Body of pancreas (tissue), 4 donors: ENCODE results near the gene CCDC50. TPM values are rescaled to one million over a fixed set of nuclear protein-coding genes. Genes with fewer than 3 reads are reported as not detected.

Experiments
- ATAC-seq: fragments of 150-250 bp; one replicate; pipeline ENCODE4 v1.9.1; 2016
- DNase-seq, 4 donors: peaks; one replicate each; pipeline ENCODE4 v3.0.0-alpha.2; 2019
- H3K27ac ChIP-seq, 4 donors: fragments of 200-600 bp; sonication (generic); 1 replicate in 3 of 4; 2 replicates in 1 of 4; pipeline versions ENCODE4 v1.5.1 to v1.6.1; 2016 to 2019; ENCODE audit warnings: mild to moderate bottlenecking in 1 of 4, mixed read lengths in 1 of 4, moderate library complexity in 1 of 4
- H3K27me3 ChIP-seq, 2 donors: fragments of 200-600 bp; sonication (generic); one replicate each; pipeline ENCODE4 v1.6.0; 2016; ENCODE audit warnings: mild to moderate bottlenecking in 1 of 2
- H3K36me3 ChIP-seq, 2 donors: fragments of 200-600 bp; sonication (generic); replicated peaks in 1 of 2; 2 replicates each; pipeline ENCODE4 v1.5.1; 2016; ENCODE audit warnings: low read depth in 2 of 2; ENCODE audit not compliant: insufficient read depth in 1 of 2
- H3K4me1 ChIP-seq: fragments of 200-600 bp; sonication (generic); one replicate; pipeline ENCODE4 v1.6.0; 2016
- H3K4me3 ChIP-seq, 2 donors: fragments of 200-600 bp; sonication (generic); 1 replicate in 1 of 2; 2 replicates in 1 of 2; pipeline ENCODE4 v1.5.1; 2016 to 2019
- H3K9me3 ChIP-seq, 3 donors: fragments of 200-600 bp; sonication (generic); 1 replicate in 2 of 3; 2 replicates in 1 of 3; pipeline ENCODE4 v1.5.1; 2016
- CTCF ChIP-seq, 7 experiments: fragments of 450-650 bp in 4 of 7; fragments of 200-600 bp in 3 of 7; sonication (generic) in 3 of 7; IDR thresholded peaks; one replicate each; pipeline ENCODE4 v1.5.1; 2016 to 2019; ENCODE audit warnings: antibody characterized with exemption in 7 of 7
- POLR2A ChIP-seq, 3 donors: fragments of 450-650 bp; IDR thresholded peaks; one replicate each; pipeline ENCODE4 v1.6.1; 2016; ENCODE audit warnings: antibody characterized with exemption in 3 of 3, mild to moderate bottlenecking in 2 of 3
- whole genome bisulfite sequencing, 2 donors: methylation state at CpG; one replicate each; pipeline ENCODE4 v1.1.5; 2017; 5-methylcytosine and 5-hydroxymethylcytosine counted together
- intact Hi-C: fragments of 100-400 bp; cut with DNase I; formaldehyde crosslinking; loops from one replicate; pipeline ENCODE4 v1.15.1; 2023
- total RNA-seq, 2 donors: library from RNA; depleted of rRNA; stranded (reverse); fragments of >200 nt; gene quantifications; one replicate each; pipeline ENCODE4 v1.1.0, GENCODE V29; 2016

CCDC50 gene
- total RNA-seq, 2 donors from 2014 or later = 51.1 to 89.3 TPM

GRCh38 chr3:191434024-191434423, 104.8 kb downstream of the CCDC50 start:
- Histone ChIP-seq H3K36me3 (no peaks in the 10 kb centered on the region), H3K27ac (no peak overlapping the region), H3K4me1 (peaks cover 15% of the 10 kb centered on the region), H3K4me3 (no peak overlapping the region), H3K27me3 (no peaks in the 10 kb centered on the region), H3K9me3 (no peaks in the 10 kb centered on the region)
- DNase-seq (no peak), ATAC-seq (no peak)
- WGBS, 2 donors = 75 to 80% methylated on average over 1 of the region's 1 CpG
- TF ChIP-seq POLR2A (IDR thresholded peaks at IDR 0.05) (no peak), CTCF (IDR thresholded peaks at IDR 0.05) (no peak)
- intact Hi-C loops = no loop called here

- no peak for TF ChIP-seq POLR2A (IDR thresholded peaks at IDR 0.05)
- TF ChIP-seq CTCF (IDR thresholded peaks at IDR 0.05) = no peak
- H3K4me1 ChIP-seq = peaks cover 6% of the 10 kb centered on the region
- no peak for DNase-seq
- H3K4me3 ChIP-seq = no peak overlapping the region
- H3K27me3 ChIP-seq = no peaks in the 10 kb centered on the region
- H3K27ac ChIP-seq = no peak overlapping the region
- H3K36me3 ChIP-seq = no peaks in the 10 kb centered on the region
- no peaks in the 10 kb centered on the region for H3K9me3 ChIP-seq
- ATAC-seq = no peak
- 41 to 48% methylated on average over 2 of the region's 2 CpGs for WGBS, 2 donors
- intact Hi-C loops = no loop called here
These were observed 106.8 kb downstream of the CCDC50 start for GRCh38 chr3:191435981-191436380.

GRCh38 chr3:191438150-191438814, 109.1 kb downstream of the CCDC50 start:
- intact Hi-C loops = no loop called here
- DNase-seq = no peak
- Histone ChIP-seq H3K27me3 (no peaks in the 10 kb centered on the region), H3K4me3 (no peak overlapping the region), H3K36me3 (no peaks in the 10 kb centered on the region), H3K9me3 (no peaks in the 10 kb centered on the region), H3K27ac (no peak overlapping the region), H3K4me1 (no peaks in the 10 kb centered on the region)
- 48 to 64% methylated on average over 2 of the region's 2 CpGs for WGBS, 2 donors
- no peak for TF ChIP-seq POLR2A (IDR thresholded peaks at IDR 0.05)
- TF ChIP-seq CTCF (IDR thresholded peaks at IDR 0.05) = no peak
- no peak for ATAC-seq

GRCh38 chr3:191440532-191440931, 111.3 kb downstream of the CCDC50 start:
- Histone ChIP-seq H3K4me3 (no peak overlapping the region), H3K9me3 (no peaks in the 10 kb centered on the region), H3K4me1 (no peaks in the 10 kb centered on the region), H3K27me3 (no peaks in the 10 kb centered on the region), H3K27ac (no peak overlapping the region), H3K36me3 (no peaks in the 10 kb centered on the region)
- TF ChIP-seq POLR2A (IDR thresholded peaks at IDR 0.05) = no peak
- no peak for TF ChIP-seq CTCF (IDR thresholded peaks at IDR 0.05)
- 68 to 81% methylated on average over 4 of the region's 4 CpGs for WGBS, 2 donors
- intact Hi-C loops = no loop called here
- DNase-seq (no peak), ATAC-seq (no peak)

GRCh38 chr3:191441687-191442086, 112.5 kb downstream of the CCDC50 start:
- 54 to 56% methylated on average over 2 of the region's 2 CpGs for WGBS, 2 donors
- H3K36me3 ChIP-seq = no peaks in the 10 kb centered on the region
- DNase-seq (no peak), ATAC-seq (no peak)
- intact Hi-C loops = no loop called here
- no peaks in the 10 kb centered on the region for H3K27me3 ChIP-seq
- TF ChIP-seq CTCF (IDR thresholded peaks at IDR 0.05) (no peak), POLR2A (IDR thresholded peaks at IDR 0.05) (no peak)
- no peaks in the 10 kb centered on the region for H3K9me3 ChIP-seq
- no peaks in the 10 kb centered on the region for H3K4me1 ChIP-seq
- H3K4me3 ChIP-seq = no peak overlapping the region
- H3K27ac ChIP-seq = no peak overlapping the region
